GM18951 (cell line): ENCODE data around the gene YAF2.
"Not testable (repeated sequence)": the region's sequence is repeated elsewhere in the genome, so short reads cannot be mapped to it uniquely, and the experiment has no call there.

ENCODE experiments used
- POLR2A ChIP-seq: IDR thresholded peaks from 4 replicates; pipeline ENCODE4 v1.6.1; 2011; ENCODE audit warnings: mild to moderate bottlenecking; ENCODE audit not compliant: insufficient read length, insufficient read depth; ENCODE audit errors: extremely low read depth
- in situ Hi-C: fragments of 300-500 bp; cut with MboI; formaldehyde crosslinking; loops from one replicate; pipeline ENCODE4 v1.12.0; 2022; ENCODE audit warnings: low sequenced_read_pairs, mixed read lengths, inconsistent platforms; ENCODE audit not compliant: unreplicated experiment

Gene YAF2

DNA sequence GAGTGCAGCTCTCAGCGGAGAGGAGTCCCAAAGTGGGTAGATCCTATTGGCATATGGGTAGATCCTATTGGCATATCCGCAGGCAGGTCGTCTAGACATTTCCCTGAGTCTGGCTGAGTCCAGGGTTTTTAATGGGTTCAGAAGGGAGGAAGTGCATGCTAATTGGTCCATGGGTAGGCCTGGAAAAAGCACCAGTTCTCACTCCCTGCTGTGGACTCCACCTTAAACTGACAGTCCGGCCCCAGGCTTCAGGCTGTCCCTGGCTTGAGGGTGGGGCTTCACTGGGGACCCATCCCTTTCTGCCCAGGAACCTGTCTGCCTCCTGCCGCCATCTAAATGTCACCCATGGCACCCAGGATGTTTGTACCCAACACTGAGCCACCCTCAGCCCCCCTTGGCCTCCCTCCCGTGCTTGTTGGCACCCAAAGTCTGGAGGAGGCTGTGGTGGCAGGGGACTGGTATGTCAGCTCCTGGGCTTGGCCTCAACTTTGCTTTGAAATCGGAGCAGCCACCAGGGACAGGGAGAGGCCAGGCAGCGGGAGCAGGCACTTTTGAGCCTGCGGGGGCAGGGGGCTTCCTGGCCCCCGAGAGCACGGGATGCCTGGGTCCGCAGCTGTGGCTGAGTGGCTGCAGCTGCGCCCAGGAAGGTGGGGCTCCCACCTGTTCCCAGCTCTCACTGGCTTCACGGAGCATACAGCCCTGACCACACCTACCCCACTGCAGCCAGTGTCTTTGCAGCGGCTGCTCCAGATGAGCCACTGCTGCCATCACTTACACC lies 29.6 kb upstream of the YAF2 start:
- in situ Hi-C loops: no loop called here
- TF ChIP-seq POLR2A: no peak

DNA sequence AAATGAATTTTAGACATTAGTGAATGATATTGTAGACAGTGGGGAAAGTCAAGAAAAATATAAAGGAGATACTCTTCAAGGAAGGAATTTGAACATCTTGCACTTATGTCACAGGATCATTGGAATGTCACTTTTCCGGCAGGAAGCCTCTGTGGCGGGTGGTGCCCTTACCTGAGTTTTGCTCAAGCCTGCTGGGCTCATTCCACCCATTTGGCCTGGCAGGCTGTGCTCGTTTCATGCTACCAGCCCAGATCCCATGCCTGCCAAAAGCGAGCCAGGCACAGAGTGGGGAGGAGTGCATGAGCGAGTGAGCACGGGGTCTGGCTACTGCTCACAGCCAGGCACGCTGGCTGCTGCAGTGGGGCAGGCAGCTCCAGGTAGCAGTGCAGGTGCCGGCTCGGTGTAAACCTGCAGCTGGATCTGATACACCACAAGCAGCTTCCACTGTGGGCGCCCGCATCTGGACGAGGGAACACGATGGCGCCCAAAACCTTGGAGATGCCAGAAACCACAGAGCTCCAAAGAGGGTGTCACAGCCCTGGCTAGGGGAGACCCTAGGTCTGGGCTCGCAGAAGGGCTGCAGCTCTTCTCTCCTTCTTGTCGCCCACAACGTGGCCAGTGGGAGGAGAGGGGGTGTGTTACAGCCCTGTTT lies 28.7 kb upstream of the YAF2 start:
- TF ChIP-seq POLR2A: no peak
- in situ Hi-C loops: no loop called here

DNA sequence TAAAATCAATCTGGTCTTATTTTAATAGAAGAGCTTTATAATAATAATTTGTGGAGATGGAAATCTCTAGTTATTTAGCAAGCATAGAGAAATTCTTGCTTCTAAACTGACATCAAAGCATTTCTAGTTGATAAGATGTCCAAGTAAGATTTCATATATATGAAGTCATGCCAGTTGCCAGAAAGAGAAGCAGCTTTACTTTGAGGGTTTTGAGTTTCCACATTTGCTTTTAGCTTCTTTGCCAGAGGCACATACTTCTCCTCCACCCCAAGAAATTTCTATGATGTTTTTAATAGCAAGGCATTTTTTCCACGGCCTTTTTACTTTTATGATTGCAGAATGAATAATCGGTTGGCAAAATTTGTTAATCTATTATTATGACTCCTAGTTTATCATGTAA lies 24.2 kb upstream of the YAF2 start:
- TF ChIP-seq POLR2A: no peak
- in situ Hi-C loops: no loop called here

DNA sequence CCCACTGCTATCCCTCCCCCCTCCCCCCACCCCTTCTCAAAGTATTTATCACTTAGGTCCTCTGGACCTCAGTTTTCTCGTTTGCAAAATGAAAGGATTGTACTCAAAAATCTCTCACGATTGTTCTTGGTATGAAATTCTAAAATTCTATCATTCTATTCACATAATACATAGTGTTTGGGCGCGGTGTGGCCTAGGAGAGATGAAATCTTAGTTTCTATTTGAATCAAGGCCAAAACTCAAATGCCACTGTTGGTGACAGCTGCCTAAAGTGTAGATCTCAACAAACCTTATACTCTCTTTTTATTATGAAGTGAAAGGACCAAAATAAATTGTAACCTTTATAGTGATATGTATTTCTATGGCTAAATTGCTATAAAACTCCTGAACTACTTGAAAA lies 23.7 kb upstream of the YAF2 start:
- in situ Hi-C loops: no loop called here
- TF ChIP-seq POLR2A: no peak

DNA sequence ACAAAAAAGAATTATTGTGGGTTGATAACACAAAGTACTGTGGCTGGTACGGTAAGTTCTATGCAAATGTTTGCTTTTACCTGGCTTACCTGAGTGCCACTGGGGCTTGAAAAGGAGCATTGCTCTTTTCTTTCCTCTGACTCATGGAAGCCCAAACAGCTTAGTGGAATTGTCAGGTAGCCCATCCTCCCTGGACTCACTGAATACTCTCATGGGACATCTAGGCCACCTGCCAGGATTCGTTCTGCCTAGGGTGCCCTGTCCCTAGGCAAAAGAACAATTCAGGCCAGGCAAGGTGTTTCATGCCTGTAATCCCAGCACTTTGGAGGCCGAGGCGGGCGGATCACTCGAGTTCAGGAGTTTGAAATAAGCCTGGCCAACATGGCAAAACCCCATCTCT lies 22.5 kb upstream of the YAF2 start:
- TF ChIP-seq POLR2A: no peak
- in situ Hi-C loops: no loop called here

DNA sequence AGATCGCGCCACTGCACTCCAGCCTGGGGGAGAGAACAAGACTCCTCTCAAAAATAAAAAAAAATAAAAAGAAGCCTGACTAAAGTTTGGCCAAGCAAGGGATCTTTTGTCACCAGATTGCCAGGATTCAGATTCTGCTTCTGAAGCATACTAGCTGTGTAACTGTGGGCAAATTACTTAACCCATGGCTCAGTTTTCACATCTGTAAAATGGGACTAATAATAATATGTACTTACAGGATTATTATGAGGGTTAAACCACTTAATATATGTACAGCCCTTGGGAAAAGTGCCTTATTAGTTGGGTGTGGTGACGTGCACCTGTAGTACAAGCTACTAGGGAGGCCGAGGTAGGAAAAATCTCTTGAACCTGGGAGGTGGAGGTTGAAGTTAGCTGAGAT lies 21.7 kb upstream of the YAF2 start:
- in situ Hi-C loops: no loop called here
- TF ChIP-seq POLR2A: no peak

DNA sequence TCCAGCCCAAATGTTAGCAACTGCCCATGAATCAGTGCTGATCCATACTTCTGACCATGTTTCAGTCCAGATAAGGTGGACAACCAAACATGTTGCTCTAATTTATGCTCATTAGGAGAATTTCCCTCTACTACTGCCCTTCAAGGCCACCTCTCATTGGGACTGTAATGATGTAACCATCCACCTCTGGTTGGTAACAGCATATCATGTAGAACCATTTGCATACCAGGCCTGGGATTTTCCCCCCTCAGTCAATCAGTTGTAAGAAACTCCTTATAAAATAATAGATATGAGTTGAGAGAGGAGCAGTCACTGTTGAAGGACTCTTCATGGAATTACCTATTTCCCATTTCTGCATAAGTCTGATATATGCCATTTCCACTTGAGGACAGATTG lies 17.8 kb upstream of the YAF2 start:
- in situ Hi-C loops: no loop called here
- TF ChIP-seq POLR2A: no peak

DNA sequence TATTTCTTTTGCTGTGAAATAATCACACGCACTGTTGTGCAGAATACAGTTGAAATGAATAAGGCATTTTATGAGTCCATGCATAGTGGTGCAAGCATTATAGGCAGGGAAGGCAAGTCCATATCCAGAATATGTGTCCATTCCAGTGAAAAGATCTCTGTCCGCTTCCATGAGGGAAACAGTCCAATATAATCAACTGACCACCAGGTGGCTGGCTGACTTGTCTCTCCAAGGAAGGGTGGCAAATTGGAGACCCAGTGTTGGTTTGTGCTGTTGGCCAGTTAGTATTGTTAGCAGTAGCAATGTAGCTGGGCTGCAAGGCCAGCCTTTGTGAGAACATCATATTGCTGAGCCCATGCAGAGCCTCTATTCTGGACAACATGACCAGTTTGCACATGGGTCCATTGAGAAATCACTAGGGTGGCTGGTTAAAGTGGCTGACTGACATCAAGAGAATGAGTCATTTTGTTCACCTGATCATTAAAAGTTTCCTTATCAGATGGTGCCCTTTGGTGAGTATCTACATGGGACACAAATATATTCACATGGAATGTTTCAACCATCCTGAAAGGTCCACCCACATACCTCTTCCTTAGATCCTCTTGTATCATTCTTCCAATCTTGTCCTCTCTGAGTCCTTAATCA lies 17.3 kb upstream of the YAF2 start:
- in situ Hi-C loops: no loop called here
- no peak for TF ChIP-seq POLR2A

DNA sequence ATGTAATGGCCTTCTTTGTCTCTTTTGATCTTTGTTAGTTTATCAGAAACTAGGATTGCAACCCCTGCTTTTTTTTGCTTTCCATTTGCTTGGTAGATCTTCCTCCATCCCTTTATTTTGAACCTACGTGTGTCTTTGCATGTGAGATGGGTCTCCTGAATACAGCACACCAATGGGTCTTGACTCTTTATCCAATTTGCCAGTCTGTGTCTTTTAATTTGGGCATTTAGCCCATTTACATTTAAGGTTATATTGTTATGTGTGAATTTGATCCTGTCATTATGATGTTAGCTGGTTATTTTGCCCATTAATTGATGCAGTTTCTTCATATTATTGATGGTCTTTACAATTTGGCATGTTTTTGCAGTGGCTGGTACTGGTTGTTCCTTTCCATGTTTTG lies 14.6 kb upstream of the YAF2 start:
- in situ Hi-C loops: not testable (repeated sequence)

DNA sequence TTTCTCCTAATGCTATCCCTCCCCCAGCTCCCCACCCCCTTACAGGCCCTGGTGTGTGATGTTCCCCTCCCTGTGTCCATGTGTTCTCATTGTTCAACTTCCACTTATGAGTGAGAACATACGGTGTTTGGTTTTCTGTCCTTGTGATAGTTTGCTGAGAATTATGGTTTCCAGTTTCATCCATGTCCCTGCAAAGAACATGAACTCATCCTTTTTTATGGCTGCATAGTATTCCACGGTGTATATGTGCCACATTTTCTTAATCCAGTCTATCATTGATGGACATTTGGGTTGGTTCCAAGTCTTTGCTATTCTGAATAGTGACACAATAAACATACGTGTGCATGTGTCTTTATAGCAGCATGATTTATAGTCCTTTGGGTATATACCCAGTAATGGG lies 11.0 kb upstream of the YAF2 start:
- in situ Hi-C loops: not testable (repeated sequence)

DNA sequence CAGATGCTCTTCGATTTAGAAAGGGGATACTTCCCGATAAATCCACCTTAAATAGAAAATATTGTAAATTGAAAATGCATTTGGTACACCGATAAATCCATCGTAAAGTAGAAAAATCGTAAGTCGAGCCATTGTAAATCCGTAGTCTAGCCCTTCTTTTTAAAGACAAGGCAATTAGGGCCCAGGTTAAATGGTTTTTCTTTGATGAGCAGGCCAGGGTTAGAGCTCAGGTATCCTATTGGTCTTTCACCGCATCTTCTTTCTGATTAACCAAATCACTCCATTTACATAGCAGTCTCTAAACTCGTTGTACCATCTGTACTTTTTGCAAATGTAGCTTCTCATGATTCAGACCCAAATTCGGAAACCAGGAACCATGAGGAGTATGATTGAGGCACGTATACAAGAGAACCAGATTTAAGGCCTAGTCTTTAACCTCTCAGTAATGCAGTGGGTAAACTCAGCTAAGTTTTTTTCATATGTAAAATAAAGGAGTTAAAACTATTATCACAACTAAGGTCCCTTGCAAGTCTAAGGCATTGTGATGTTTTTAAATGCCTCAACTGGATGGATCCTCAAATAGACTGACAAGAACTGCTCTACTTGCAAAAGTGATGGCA lies 2.2 kb upstream of the YAF2 start:
- in situ Hi-C loops: no loop called here
- no peak for TF ChIP-seq POLR2A

DNA sequence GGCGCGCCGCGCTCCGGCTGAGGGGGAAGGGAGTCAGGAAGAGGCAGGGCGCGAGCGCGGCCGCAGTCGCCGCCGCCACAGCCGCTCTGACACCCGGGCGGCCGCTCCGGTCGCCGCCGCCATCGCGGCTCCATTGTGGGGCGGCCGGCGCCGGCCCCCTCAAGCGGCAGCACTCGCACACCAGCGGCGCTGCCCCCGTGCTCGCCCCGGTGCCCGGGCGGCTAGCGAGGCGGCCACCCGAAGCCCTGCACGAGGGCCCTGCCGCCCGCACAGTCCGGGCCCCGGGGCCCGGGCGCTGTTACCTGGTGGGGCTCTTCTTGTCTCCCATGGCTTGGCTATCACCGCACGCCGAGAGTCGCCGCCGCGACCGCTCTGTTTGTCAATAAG lies 202 bp downstream of the YAF2 start:
- TF ChIP-seq POLR2A: no peak
- in situ Hi-C loops: no loop called here

DNA sequence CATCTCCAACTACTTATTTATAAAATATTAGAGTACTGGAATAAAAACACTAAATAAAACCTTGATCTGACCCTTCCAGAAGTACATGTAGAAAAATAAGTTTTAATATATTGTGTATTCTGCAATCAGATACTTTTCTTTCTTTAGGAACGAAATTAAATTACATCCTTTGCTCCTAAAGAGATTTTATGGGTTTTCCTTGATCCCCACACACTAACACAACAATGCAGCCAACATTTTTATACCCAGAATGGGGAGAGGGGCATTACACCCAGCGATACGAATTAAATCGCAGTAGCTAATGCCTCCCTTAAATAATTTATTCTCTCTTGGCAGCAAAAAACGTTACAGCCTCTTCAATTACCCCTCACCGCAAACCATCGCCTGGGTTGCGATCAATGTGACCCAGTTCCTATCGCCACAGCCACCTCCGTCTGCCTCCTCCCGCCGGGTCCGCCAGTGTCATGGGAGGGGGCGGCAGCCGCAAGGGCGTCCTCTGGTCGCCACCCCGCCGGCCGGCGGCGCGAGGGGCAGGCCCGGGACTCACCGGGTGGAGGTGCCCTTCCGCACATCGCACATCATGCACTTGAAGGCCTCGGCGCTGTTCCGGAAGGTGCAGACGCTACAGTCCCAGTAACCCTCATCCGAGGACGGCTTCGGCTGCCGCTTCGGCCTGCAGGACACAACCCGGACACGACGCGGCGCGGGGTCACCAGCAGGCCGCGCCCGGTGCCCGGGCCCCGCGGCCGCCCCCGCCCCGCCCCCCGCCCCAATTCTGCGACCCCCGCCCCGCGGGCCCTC lies 796 bp downstream of the YAF2 start:
- in situ Hi-C loops: no loop called here
- peak; percentile 30 for TF ChIP-seq POLR2A
